HT-29 (cell line): Measurements from ENCODE around the gene OPTN. TPM values are rescaled to one million over a fixed set of nuclear protein-coding genes. Genes with fewer than 3 reads are reported as not detected.
"Not testable (repeated sequence)": the region's sequence is repeated elsewhere in the genome, so short reads cannot be mapped to it uniquely, and the experiment has no call there.

Experiments
- DNase-seq: peaks from one replicate; pipeline ENCODE4 v3.0.0-alpha.2; 2015; ENCODE audit warnings: low spot score
- total RNA-seq: library from RNA; depleted of rRNA; stranded (reverse); fragments of >200 nt; shearing (Covaris generic); gene quantifications from 2 replicates; pipeline ENCODE4 v1.2.3, GENCODE V29; 2014; rRNA removed

Gene OPTN
- 20.3 and 21.2 TPM in 2 replicates for total RNA-seq

GRCh38 chr10:13099666-13100348 lies at the start of gene OPTN:
Gene OPTN (plus strand): TSS chr10:13100163. CDS start chr10:13109123, 8,960 bp downstream.
- DNase-seq, result peak; percentile 77

GRCh38 chr10:13051126-13051694 lies 48.8 kb upstream of the OPTN start:
- DNase-seq, result no peak

- not testable (repeated sequence) for DNase-seq
These were observed 46.8 kb upstream of the OPTN start for GRCh38 chr10:13053208-13053607.

- DNase-seq, result no peak
These were observed 46.0 kb upstream of the OPTN start for GRCh38 chr10:13053794-13054462.

GRCh38 chr10:13054844-13055243 lies 45.1 kb upstream of the OPTN start:
- no peak for DNase-seq

- peak; percentile 17 for DNase-seq
These were observed 43.4 kb upstream of the OPTN start for GRCh38 chr10:13056456-13057077.

- DNase-seq, result no peak
These were observed 37.2 kb upstream of the OPTN start for GRCh38 chr10:13062803-13063202.

GRCh38 chr10:13066527-13066926 lies 33.4 kb upstream of the OPTN start:
- DNase-seq, result no peak

- no peak for DNase-seq
These were observed 32.5 kb upstream of the OPTN start for GRCh38 chr10:13067431-13067830.

GRCh38 chr10:13068071-13068470 lies 31.9 kb upstream of the OPTN start:
- DNase-seq, result no peak

GRCh38 chr10:13068484-13068883 lies 31.5 kb upstream of the OPTN start:
- DNase-seq, result no peak

GRCh38 chr10:13072339-13072738 lies 27.6 kb upstream of the OPTN start:
- no peak for DNase-seq

- DNase-seq, result peak; percentile 77
These were observed 25.2 kb upstream of the OPTN start for GRCh38 chr10:13074563-13075451.

- DNase-seq, result no peak
These were observed 20.8 kb upstream of the OPTN start for GRCh38 chr10:13078912-13079775.

- DNase-seq, result no peak
These were observed 20.2 kb upstream of the OPTN start for GRCh38 chr10:13079776-13080050.

- no peak for DNase-seq
These were observed 19.3 kb upstream of the OPTN start for GRCh38 chr10:13080643-13081042.

GRCh38 chr10:13083700-13084099 lies 16.3 kb upstream of the OPTN start:
- not testable (repeated sequence) for DNase-seq

- no peak for DNase-seq
These were observed 13.9 kb upstream of the OPTN start for GRCh38 chr10:13086056-13086455.

GRCh38 chr10:13087601-13087985 lies 12.4 kb upstream of the OPTN start:
- DNase-seq, result no peak

GRCh38 chr10:13087986-13088618 lies 11.9 kb upstream of the OPTN start:
- no peak for DNase-seq
